Aorta (tissue), 5 donors: ENCODE measurements around the gene TMEM272. TPM values are rescaled to one million over a fixed set of nuclear protein-coding genes. Genes with fewer than 3 reads are reported as not detected.
A peak's percentile ranks its signal among the peaks of the same experiment; 100 is the strongest.

ENCODE experiments used
- ATAC-seq: fragments of 200-7000 bp; cut with Tn5 transposase; one replicate; pipeline ENCODE4 v1.9.1; 2022; ENCODE audit warnings: moderate library complexity; ENCODE audit not compliant: low FRiP score
- DNase-seq, 2 donors: peaks; one replicate each; pipeline ENCODE4 v3.0.0-alpha.2; 2020
- H3K27ac ChIP-seq, 2 donors: one replicate each; pipeline ENCODE4 v1.5.1; 2013; ENCODE audit warnings: low read length in 2 of 2, mild to moderate bottlenecking in 2 of 2, moderate library complexity in 2 of 2, control low read depth in 1 of 2, inconsistent platforms in 1 of 2, low read depth in 1 of 2
- H3K27me3 ChIP-seq, 2 donors: one replicate each; pipeline ENCODE4 v1.6.1; 2013; ENCODE audit warnings: control low read depth in 1 of 2, low read length in 1 of 2, mild to moderate bottlenecking in 1 of 2, moderate library complexity in 1 of 2; ENCODE audit not compliant: insufficient read depth in 2 of 2, control insufficient read depth in 1 of 2
- H3K36me3 ChIP-seq, 2 donors: one replicate each; pipeline ENCODE4 v1.6.1; 2013; ENCODE audit warnings: control low read depth in 1 of 2, low read length in 1 of 2, mild to moderate bottlenecking in 1 of 2; ENCODE audit not compliant: insufficient read depth in 2 of 2, control insufficient read depth in 1 of 2
- H3K4me1 ChIP-seq, 2 donors: one replicate each; pipeline ENCODE4 v1.6.1; 2013; ENCODE audit warnings: low read length in 2 of 2, control low read depth in 1 of 2, mild to moderate bottlenecking in 1 of 2, moderate library complexity in 1 of 2; ENCODE audit not compliant: insufficient read depth in 2 of 2, control insufficient read depth in 1 of 2
- H3K4me3 ChIP-seq, 2 donors: one replicate each; pipeline ENCODE4 v1.5.1; 2013; ENCODE audit warnings: low read length in 2 of 2, control low read depth in 1 of 2, mild to moderate bottlenecking in 1 of 2
- H3K9me3 ChIP-seq: one replicate; pipeline ENCODE4 v1.6.1; 2013; ENCODE audit warnings: mild to moderate bottlenecking, low read length; ENCODE audit not compliant: control insufficient read depth
- WGBS, 2 donors: extraction: QIAGEN DNeasy Blood & Tissue Kit; methylation state at CpG; one replicate each; pipeline ENCODE4 v1.1.7; 2013; 5-methylcytosine and 5-hydroxymethylcytosine counted together
- intact Hi-C, 2 donors: fragments of 100-400 bp; cut with DNase I; formaldehyde crosslinking; loops; one replicate each; pipeline versions ENCODE4 v1.14.2 to v1.15.0; 2022
- polyA plus RNA-seq, 2 donors: library from polyadenylated mRNA; stranded (reverse); fragments of 200-250 nt; gene quantifications; one replicate each; pipeline ENCODE4 v1.2.3, GENCODE V29; 2013
- total RNA-seq, 2 donors: library from RNA; stranded (reverse); fragmentation: NEBNext Ultra II Directional; extraction: Animal tissue kit (Norgen Biotek cat#: 25700); gene quantifications; one replicate each; pipeline ENCODE4 v1.2.1, GENCODE V29; 2021
- donor health status: healthy with polysubstance abuse.
- donor health status: Bipolar disorder and iron deficiency.
- donor health status: DM: no; HTN: no; CAD: no.
- donor health status: DM: no; HTN: no; CAD: no.
- donor health status: DM: yes; HTN: yes; CAD: no.

TMEM272 gene
- total and polyA plus RNA-seq, 4 donors, result 0.03 to 0.57 (median 0.16) TPM; not detected in 1

- Histone ChIP-seq H3K9me3 (no peaks in the 10 kb centered on the region), H3K27ac (no peak overlapping the region), H3K36me3 (no peaks in the 10 kb centered on the region), H3K4me1 (no peaks in the 10 kb centered on the region), H3K4me3 (no peak overlapping the region), H3K27me3 (no peaks in the 10 kb centered on the region)
- ATAC-seq (no peak), DNase-seq (no peak)
- intact Hi-C loops, result no loop called here
- 45 to 53% methylated on average over 11 of the region's 11 CpGs for whole genome bisulfite sequencing, 2 donors
Observed at GRCh38 chr13:51858433-51859247, 13.7 kb upstream of the TMEM272 start.

GRCh38 chr13:51856998-51857397 is 12.0 kb upstream of the TMEM272 start:
- no peaks in the 10 kb centered on the region for H3K36me3 ChIP-seq
- ATAC-seq (no peak), DNase-seq (no peak)
- no peaks in the 10 kb centered on the region for H3K4me1 ChIP-seq
- intact Hi-C loops, result no loop called here
- no peak overlapping the region for H3K4me3 ChIP-seq
- no peaks in the 10 kb centered on the region for H3K27me3 ChIP-seq
- no peak overlapping the region for H3K27ac ChIP-seq
- 87 to 88% methylated on average over 1 of the region's 1 CpG for WGBS, 2 donors
- H3K9me3 ChIP-seq, result no peaks in the 10 kb centered on the region

- no peak overlapping the region for H3K27ac ChIP-seq
- WGBS, 2 donors, result 94 to 96% methylated on average over 1 of the region's 1 CpG
Observed at GRCh38 chr13:51856027-51856736, 11.2 kb upstream of the TMEM272 start.

GRCh38 chr13:51849145-51850101 is 4.4 kb upstream of the TMEM272 start:
- DNase-seq (no peak), ATAC-seq (peak; percentile 57)
- H3K27ac ChIP-seq, result no peak overlapping the region
- intact Hi-C loops, result loop anchor here in 1 of 2 donors (10.0 kb wide), 1 partner anchor 275 kb away; the partner anchor contains the start of gene NEK5
- no peaks in the 10 kb centered on the region for H3K36me3 ChIP-seq
- no peak overlapping the region for H3K4me3 ChIP-seq
- H3K9me3 ChIP-seq, result no peaks in the 10 kb centered on the region
- 72 to 76% methylated on average over 21 of the region's 21 CpGs for WGBS, 2 donors
- no peaks in the 10 kb centered on the region for H3K27me3 ChIP-seq
- peaks cover 0 to 2% of the 10 kb centered on the region in 2 donors for H3K4me1 ChIP-seq

More at GRCh38 chr13:51856027-51856736, 11.2 kb upstream of the TMEM272 start:
- intact Hi-C loops, result no loop called here
- Histone ChIP-seq H3K9me3 (no peaks in the 10 kb centered on the region), H3K4me3 (no peak overlapping the region), H3K4me1 (no peaks in the 10 kb centered on the region), H3K27me3 (no peaks in the 10 kb centered on the region), H3K36me3 (no peaks in the 10 kb centered on the region)
- no peak for DNase-seq
- no peak for ATAC-seq

- Histone ChIP-seq H3K36me3 (no peaks in the 10 kb centered on the region), H3K4me1 (peaks cover 0 to 2% of the 10 kb centered on the region in 2 donors), H3K27ac (no peak overlapping the region), H3K4me3 (no peak overlapping the region), H3K27me3 (no peaks in the 10 kb centered on the region), H3K9me3 (no peaks in the 10 kb centered on the region)
- WGBS, 2 donors, result 5 to 6% methylated on average over 4 of the region's 4 CpGs
- ATAC-seq, result no peak
- DNase-seq, result no peak
- intact Hi-C loops, result loop anchor here in 1 of 2 donors (10.0 kb wide), 1 partner anchor 276 kb away; the partner anchor contains the start of gene NEK5
Observed at GRCh38 chr13:51848674-51849073, 3.7 kb upstream of the TMEM272 start.

- no peak for DNase-seq
- no peaks in the 10 kb centered on the region for H3K36me3 ChIP-seq
- H3K27me3 ChIP-seq, result no peaks in the 10 kb centered on the region
- intact Hi-C loops, result loop anchor here in 1 of 2 donors (10.0 kb wide), 1 partner anchor 278 kb away; the partner anchor contains the start of gene NEK5
- no peaks in the 10 kb centered on the region for H3K9me3 ChIP-seq
- no peak overlapping the region for H3K27ac ChIP-seq
- no peak for ATAC-seq
- no peak overlapping the region for H3K4me3 ChIP-seq
- 85 to 95% methylated on average over 1 of the region's 1 CpG for WGBS, 2 donors
- H3K4me1 ChIP-seq, result peaks cover 0 to 2% of the 10 kb centered on the region in 2 donors
Observed at GRCh38 chr13:51846756-51847155, 1.8 kb upstream of the TMEM272 start.

GRCh38 chr13:51845574-51846318 is 769 bp upstream of the TMEM272 start:
- Histone ChIP-seq H3K27me3 (no peaks in the 10 kb centered on the region), H3K36me3 (no peaks in the 10 kb centered on the region), H3K9me3 (no peaks in the 10 kb centered on the region), H3K4me3 (no peak overlapping the region), H3K4me1 (peaks cover 0 to 2% of the 10 kb centered on the region in 2 donors), H3K27ac (no peak overlapping the region)
- intact Hi-C loops, result loop anchor here in 1 of 2 donors (10.0 kb wide), 1 partner anchor 279 kb away; the partner anchor contains the start of gene NEK5
- ATAC-seq (no peak), DNase-seq (no peak)
- 50 to 70% methylated on average over 5 of the region's 5 CpGs for WGBS, 2 donors
